KOPT-K1 (cell line): ENCODE measurements around the gene USP22.
"Not testable (repeated sequence)": the region's sequence is repeated elsewhere in the genome, so short reads cannot be mapped to it uniquely, and the experiment has no call there.

ENCODE experiments used
- H3K27ac ChIP-seq: fragments of 200-600 bp; sonication (generic); 2 replicates; pipeline ENCODE4 v1.5.1; 2016; ENCODE audit warnings: antibody characterized with exemption, mild to moderate bottlenecking, low read depth, low read length; ENCODE audit not compliant: poor library complexity, severe bottlenecking
- H3K36me3 ChIP-seq: fragments of 200-600 bp; sonication (generic); 2 replicates; pipeline ENCODE4 v1.5.1; 2017; ENCODE audit warnings: antibody characterized with exemption, mild to moderate bottlenecking, low read length, moderate library complexity; ENCODE audit not compliant: insufficient read depth
- H3K9me3 ChIP-seq: fragments of 200-600 bp; sonication (generic); 2 replicates; pipeline ENCODE4 v1.5.1; 2017; ENCODE audit warnings: antibody characterized with exemption, low read length, mild to moderate bottlenecking; ENCODE audit not compliant: insufficient read depth, poor library complexity, severe bottlenecking

USP22 gene

GRCh38 chr17:21061971-21062526 is 19.2 kb upstream of the USP22 start:
- Histone ChIP-seq H3K9me3 (no peaks in the 10 kb centered on the region), H3K27ac (no peak overlapping the region), H3K36me3 (no peaks in the 10 kb centered on the region)

GRCh38 chr17:21061158-21061835 is 18.5 kb upstream of the USP22 start:
- no peaks in the 10 kb centered on the region for H3K36me3 ChIP-seq
- H3K9me3 ChIP-seq = no peaks in the 10 kb centered on the region
- H3K27ac ChIP-seq = no peak overlapping the region

- Histone ChIP-seq H3K9me3 (no peaks in the 10 kb centered on the region), H3K36me3 (no peaks in the 10 kb centered on the region), H3K27ac (no peak overlapping the region)
These were observed 16.9 kb upstream of the USP22 start for GRCh38 chr17:21059761-21060160.

- Histone ChIP-seq H3K36me3 (no peaks in the 10 kb centered on the region), H3K9me3 (no peaks in the 10 kb centered on the region), H3K27ac (no peak overlapping the region)
These were observed 15.5 kb upstream of the USP22 start for GRCh38 chr17:21058098-21058893.

GRCh38 chr17:21053056-21053455 is 10.2 kb upstream of the USP22 start:
- not testable (repeated sequence) for H3K36me3 ChIP-seq, H3K9me3 ChIP-seq, H3K27ac ChIP-seq

- Histone ChIP-seq H3K36me3 (no peaks in the 10 kb centered on the region), H3K9me3 (no peaks in the 10 kb centered on the region), H3K27ac (no peak overlapping the region)
These were observed 6.6 kb upstream of the USP22 start for GRCh38 chr17:21049457-21049856.

- H3K9me3 ChIP-seq = no peaks in the 10 kb centered on the region
- no peaks in the 10 kb centered on the region for H3K36me3 ChIP-seq
- no peak overlapping the region for H3K27ac ChIP-seq
These were observed 3.4 kb upstream of the USP22 start for GRCh38 chr17:21046216-21046615.

- peaks cover 8% of the 10 kb centered on the region for H3K36me3 ChIP-seq
- no peak overlapping the region for H3K27ac ChIP-seq
- H3K9me3 ChIP-seq = no peaks in the 10 kb centered on the region
These were observed 2.2 kb upstream of the USP22 start for GRCh38 chr17:21044971-21045370.

GRCh38 chr17:21043296-21044232 is 753 bp upstream of the USP22 start:
- Histone ChIP-seq H3K36me3 (peaks cover 20% of the 10 kb centered on the region), H3K9me3 (no peaks in the 10 kb centered on the region), H3K27ac (peak overlapping the region; percentile 100)

GRCh38 chr17:21041741-21042457 is 912 bp downstream of the USP22 start:
- H3K27ac ChIP-seq = peak overlapping the region; percentile 100
- H3K9me3 ChIP-seq = no peaks in the 10 kb centered on the region
- H3K36me3 ChIP-seq = peaks cover 35% of the 10 kb centered on the region

- Histone ChIP-seq H3K27ac (no peak overlapping the region), H3K36me3 (peaks cover 53% of the 10 kb centered on the region), H3K9me3 (no peaks in the 10 kb centered on the region)
These were observed 2.8 kb downstream of the USP22 start for GRCh38 chr17:21039839-21040575.

GRCh38 chr17:21037117-21037803 is 5.6 kb downstream of the USP22 start:
- Histone ChIP-seq H3K9me3 (no peaks in the 10 kb centered on the region), H3K27ac (no peak overlapping the region), H3K36me3 (peaks cover 80% of the 10 kb centered on the region)

GRCh38 chr17:21036361-21036881 is 6.4 kb downstream of the USP22 start:
- Histone ChIP-seq H3K36me3 (peaks cover 88% of the 10 kb centered on the region), H3K27ac (no peak overlapping the region), H3K9me3 (no peaks in the 10 kb centered on the region)
